B cell (primary cell): ENCODE measurements around the gene SSBP2. TPM values are rescaled to one million over a fixed set of nuclear protein-coding genes. Genes with fewer than 3 reads are reported as not detected.

Experiments used
- ATAC-seq: fragments of 200-7000 bp; cut with Tn5 transposase; one replicate; pipeline ENCODE4 v1.10.0; 2021; ENCODE audit warnings: low read depth, mild to moderate bottlenecking, moderate number of reproducible peaks, moderate library complexity
- CTCF ChIA-PET: fragments of 350-600 bp; sonication (Branson Sonifier 250); formaldehyde crosslinking; loops from one replicate; lab custom pipeline; 2021; ENCODE audit warnings: antibody characterized with exemption, inconsistent platforms; lab: Charles Lee
- POLR2A ChIA-PET: fragments of 350-600 bp; sonication (Branson Sonifier 250); formaldehyde crosslinking; loops from one replicate; lab custom pipeline; 2021; ENCODE audit warnings: antibody characterized with exemption; lab: Charles Lee
- DNase-seq: peaks from one replicate; pipeline ENCODE4 v3.0.0; 2013
- H2AFZ ChIP-seq: 2 replicates; pipeline ENCODE4 v1.6.1; 2012; ENCODE audit warnings: mild to moderate bottlenecking, low read depth, low read length; ENCODE audit not compliant: insufficient read depth, poor library complexity, severe bottlenecking
- H3K27ac ChIP-seq, 2 donors: 1 replicate in 1 of 2; 2 replicates in 1 of 2; pipeline ENCODE4 v1.5.1; 2012 to 2013; ENCODE audit warnings: low read length in 2 of 2, mild to moderate bottlenecking in 2 of 2, moderate library complexity in 1 of 2
- H3K27me3 ChIP-seq, 4 experiments: fragments of 200-600 bp in 1 of 4; sonication (generic) in 1 of 4; replicated peaks in 1 of 4; 1 replicate in 2 of 4; 2 replicates in 2 of 4; pipeline versions ENCODE4 v1.6.1 to v1.7.0; 2013 to 2016; ENCODE audit warnings: low read length in 3 of 4, mild to moderate bottlenecking in 2 of 4, mixed read lengths in 1 of 4, moderate library complexity in 1 of 4; ENCODE audit not compliant: insufficient read depth in 4 of 4, control insufficient read depth in 3 of 4; ENCODE audit errors: control extremely low read depth in 1 of 4
- H3K36me3 ChIP-seq, 2 experiments: replicated peaks in 1 of 2; 1 replicate in 1 of 2; 2 replicates in 1 of 2; pipeline versions ENCODE4 v1.6.1 to v1.7.1; 2013; ENCODE audit warnings: low read length in 1 of 2; ENCODE audit not compliant: insufficient read depth in 2 of 2, control insufficient read depth in 1 of 2; ENCODE audit errors: control extremely low read depth in 1 of 2, extremely low read depth in 1 of 2
- H3K4me1 ChIP-seq, 2 donors: fragments of 200-600 bp in 1 of 2; sonication (generic) in 1 of 2; 1 replicate in 1 of 2; 2 replicates in 1 of 2; pipeline versions ENCODE4 v1.5.1 to v1.6.1; 2013 to 2017; ENCODE audit warnings: low read length in 2 of 2; ENCODE audit not compliant: control insufficient read depth in 2 of 2, insufficient read depth in 2 of 2
- H3K4me2 ChIP-seq: replicated peaks from 2 replicates; pipeline ENCODE3; 2012; ENCODE audit warnings: mild to moderate bottlenecking, low read depth, low read length; ENCODE audit not compliant: poor library complexity, severe bottlenecking
- H3K4me3 ChIP-seq, 5 experiments: fragments of 200-600 bp in 1 of 5; sonication (generic) in 1 of 5; 1 replicate in 3 of 5; 2 replicates in 2 of 5; pipeline versions ENCODE4 v1.5.1 to v1.7.0; 2011 to 2016; ENCODE audit warnings: low read length in 4 of 5, mild to moderate bottlenecking in 4 of 5, low read depth in 2 of 5, control low read depth in 1 of 5, moderate library complexity in 1 of 5; ENCODE audit not compliant: insufficient read depth in 1 of 5; ENCODE audit errors: control extremely low read depth in 1 of 5, extremely low read depth in 1 of 5
- H3K79me2 ChIP-seq: fragments of 200-600 bp; sonication (generic); one replicate; pipeline ENCODE4 v1.6.0; 2016; ENCODE audit warnings: low read length; ENCODE audit not compliant: control insufficient read depth, insufficient read depth
- H3K9ac ChIP-seq: fragments of 200-600 bp; sonication (generic); 2 replicates; pipeline ENCODE4 v1.6.1; 2017; ENCODE audit warnings: mild to moderate bottlenecking, low read length, moderate library complexity
- H3K9me3 ChIP-seq, 3 donors: one replicate each; pipeline versions ENCODE4 v1.6.1 to v1.7.1; 2013; ENCODE audit warnings: low read length in 2 of 3; ENCODE audit not compliant: control insufficient read depth in 2 of 3, insufficient read depth in 1 of 3; ENCODE audit errors: control extremely low read depth in 1 of 3
- H4K20me1 ChIP-seq: 2 replicates; pipeline ENCODE4 v1.6.0; 2012; ENCODE audit warnings: mild to moderate bottlenecking, low read length; ENCODE audit not compliant: insufficient read depth, control insufficient read depth, poor library complexity, severe bottlenecking
- H3K27ac Mint-ChIP-seq: one replicate; pipeline ENCODE4 v1.8.0; 2021; ENCODE audit warnings: mixed read lengths
- H3K27me3 Mint-ChIP-seq: one replicate; pipeline ENCODE4 v1.8.0; 2021; ENCODE audit warnings: mixed read lengths
- H3K4me1 Mint-ChIP-seq: one replicate; pipeline ENCODE4 v1.8.0; 2021; ENCODE audit warnings: mixed read lengths
- H3K4me3 Mint-ChIP-seq: one replicate; pipeline ENCODE4 v1.8.0; 2021; ENCODE audit warnings: mixed read lengths
- H3K9me3 Mint-ChIP-seq: one replicate; pipeline ENCODE4 v1.8.0; 2022; ENCODE audit warnings: mixed read lengths; ENCODE audit not compliant: insufficient read depth
- CTCF ChIP-seq: fragments of 200-600 bp; IDR thresholded peaks from one replicate; pipeline ENCODE4 v1.8.0; 2022; ENCODE audit warnings: antibody characterized with exemption, mild to moderate bottlenecking
- EZH2 ChIP-seq: IDR thresholded peaks from 2 replicates; pipeline ENCODE4 v1.6.1; 2012; ENCODE audit warnings: borderline replicate concordance, low read depth, mild to moderate bottlenecking, moderate library complexity, low read length; ENCODE audit not compliant: insufficient read depth, poor library complexity, severe bottlenecking
- WGBS: methylation state at CpG from one replicate; pipeline ENCODE4 v1.1.5; 2013; ENCODE audit warnings: missing lambda C conversion rate; ENCODE audit not compliant: insufficient coverage; 5-methylcytosine and 5-hydroxymethylcytosine counted together
- intact Hi-C: fragments of 100-400 bp; cut with micrococcal nuclease; formaldehyde crosslinking; loops from one replicate; pipeline ENCODE4 v1.10.0; 2022
- polyA plus RNA-seq: library from polyadenylated mRNA; depleted of rRNA; stranded (reverse); fragments of >200 nt; gene quantifications from 2 replicates; pipeline ENCODE4 v1.2.3, GENCODE V29; 2012
- total RNA-seq, 2 donors: library from RNA; stranded (reverse); fragments of 120-200 nt in 1 of 2; gene quantifications; 1 replicate in 1 of 2; 2 replicates in 1 of 2; pipeline versions ENCODE4 v1.2.3 to v1.2.4, GENCODE V29; 2013 to 2022

SSBP2 gene
- total and polyA plus RNA-seq, 2 donors (not counting 1 experiment from before 2014, with no cell fraction given): 40.9 to 49.6 TPM

GRCh38 chr5:81694726-81695125, 56.2 kb downstream of the SSBP2 start:
- WGBS: 80% methylated on average over 1 of the region's 2 CpGs
- Histone ChIP-seq H3K27me3 (no peaks in the 10 kb centered on the region), H4K20me1 (peaks cover 31% of the 10 kb centered on the region), H3K4me2 (no peak overlapping the region), H3K9me3 (peaks cover 1 to 5% (median 4%) of the 10 kb centered on the region in 3 donors), H2AFZ (no peak overlapping the region), H3K4me3 (no peak overlapping the region), H3K36me3 (no peaks in the 10 kb centered on the region), H3K27ac (no peak overlapping the region), H3K4me1 (peaks cover 0 to 5% of the 10 kb centered on the region in 2 donors), H3K9ac (no peak overlapping the region), H3K79me2 (peaks cover 87% of the 10 kb centered on the region)
- Mint-ChIP-seq H3K27me3 (no peaks in the 10 kb centered on the region), H3K9me3 (peaks cover 12% of the 10 kb centered on the region), H3K27ac (no peak overlapping the region), H3K4me3 (no peak overlapping the region), H3K4me1 (peaks cover 32% of the 10 kb centered on the region)
- ChIA-PET CTCF (no interaction called here), POLR2A (no interaction called here)
- intact Hi-C loops: no loop called here
- ATAC-seq (no peak), DNase-seq (no peak)
- TF ChIP-seq EZH2: no peak
- TF ChIP-seq CTCF: no peak

GRCh38 chr5:81688215-81688614, 62.7 kb downstream of the SSBP2 start:
- peaks cover 18% of the 10 kb centered on the region for H3K9me3 Mint-ChIP-seq
- Histone ChIP-seq H3K9me3 (peaks cover 9 to 17% (median 13%) of the 10 kb centered on the region in 3 donors), H3K4me3 (no peak overlapping the region), H3K27me3 (no peaks in the 10 kb centered on the region), H3K4me2 (no peak overlapping the region), H3K9ac (no peak overlapping the region), H3K36me3 (no peaks in the 10 kb centered on the region), H2AFZ (no peak overlapping the region), H3K4me1 (peaks cover 0 to 10% of the 10 kb centered on the region in 2 donors), H3K79me2 (peaks cover 94% of the 10 kb centered on the region), H3K27ac (no peak overlapping the region), H4K20me1 (peaks cover 40% of the 10 kb centered on the region)
- no peak for DNase-seq
- H3K27me3 Mint-ChIP-seq: no peaks in the 10 kb centered on the region
- ChIA-PET POLR2A (no interaction called here), CTCF (interaction anchor here (1.0 kb wide), 1 partner anchor 54 kb away, joined by 3 read pairs; no protein-coding TSS in a partner anchor)
- TF ChIP-seq EZH2 (no peak), CTCF (no peak)
- ATAC-seq: no peak
- no peak overlapping the region for H3K4me3 Mint-ChIP-seq
- no peak overlapping the region for H3K27ac Mint-ChIP-seq
- peaks cover 34% of the 10 kb centered on the region for H3K4me1 Mint-ChIP-seq
- 100% methylated on average over 4 of the region's 5 CpGs for WGBS
- intact Hi-C loops: no loop called here
